NCI-H2171 treated with DMSO at 0.1 percent for 48 hours (cell line): ENCODE measurements around the gene IL20RB.

Experiments used
- DNase-seq: peaks from one replicate; lab custom pipeline; 2025; lab: John Stamatoyannopoulos, UW

Gene IL20RB

DNA sequence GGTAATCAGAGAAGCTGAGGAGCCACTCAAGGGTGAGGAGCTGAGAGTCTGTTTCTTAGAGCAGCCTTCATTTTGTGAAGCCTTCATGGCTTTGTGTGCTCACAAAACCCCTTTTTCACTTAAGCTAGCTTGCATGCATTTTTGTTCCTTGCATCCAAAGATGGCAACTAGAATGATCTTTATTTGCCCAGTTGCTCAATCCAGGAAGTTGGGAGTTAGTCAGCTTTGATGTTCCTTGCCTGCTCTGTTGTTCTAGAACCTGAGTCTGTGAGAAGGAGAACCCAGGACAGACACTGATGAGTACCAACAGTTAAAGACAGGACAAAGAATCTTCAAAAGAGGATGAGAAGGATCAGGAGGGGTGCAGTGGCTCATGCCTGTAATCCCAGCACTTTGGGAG lies 81.8 kb downstream of the IL20RB start:
- no peak for DNase-seq

DNA sequence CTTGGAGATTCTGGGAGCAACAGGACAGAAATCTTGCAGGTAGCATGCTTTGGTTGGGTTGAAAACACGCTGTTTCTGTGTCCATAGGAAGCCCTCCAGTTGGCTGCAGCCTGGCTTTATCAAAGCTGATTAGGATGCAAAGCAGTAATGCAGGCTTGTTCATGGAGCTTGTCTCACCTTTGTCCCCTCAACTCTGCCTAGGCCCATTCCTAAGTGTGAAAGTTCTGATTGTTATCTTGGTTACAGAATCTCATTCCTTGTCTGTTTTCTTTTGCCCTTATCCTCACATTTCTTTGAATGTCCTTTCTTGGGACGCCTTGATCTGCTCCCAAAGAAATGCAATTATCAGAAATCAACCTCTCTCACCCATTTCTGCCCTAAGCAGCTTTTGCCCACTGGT lies 83.5 kb downstream of the IL20RB start:
- no peak for DNase-seq

DNA sequence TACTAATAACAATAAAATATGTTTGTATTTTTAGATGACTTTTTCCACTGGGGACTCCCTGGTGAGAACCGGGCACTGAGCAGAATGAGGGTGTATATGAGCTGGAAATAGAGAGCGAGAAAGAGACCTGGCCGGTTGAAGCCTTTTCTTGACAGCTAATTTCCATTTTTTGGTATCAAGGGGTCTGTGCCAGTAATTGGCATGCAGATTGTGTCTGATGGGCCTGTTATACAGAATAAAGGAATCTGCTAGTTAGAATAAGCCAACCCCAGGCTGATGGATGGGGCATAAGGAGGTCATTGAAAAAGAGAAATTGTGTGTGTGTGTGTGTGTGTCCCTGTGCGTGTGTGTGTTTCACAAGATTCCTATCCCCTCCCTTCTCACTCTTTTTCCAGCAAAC lies 83.9 kb downstream of the IL20RB start:
- DNase-seq, result no peak

DNA sequence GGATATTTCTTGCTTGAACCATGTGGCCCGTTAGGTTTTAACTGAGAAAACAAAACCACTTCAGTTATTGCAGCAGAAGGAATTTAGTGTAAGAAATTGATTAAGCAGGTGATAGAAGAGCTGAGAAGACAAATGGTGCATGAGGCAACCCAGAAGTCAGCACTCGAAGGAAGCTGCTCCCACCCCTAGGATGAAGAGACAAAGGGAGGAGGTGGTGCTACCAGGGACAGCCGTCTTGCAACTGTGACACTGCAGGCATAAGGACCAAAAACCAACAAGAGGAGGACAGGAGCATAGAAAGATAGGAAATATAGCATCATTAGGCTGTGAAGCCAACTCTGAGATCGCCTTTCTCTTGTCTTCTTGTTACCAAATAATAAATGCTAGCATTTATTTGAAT lies 89.0 kb downstream of the IL20RB start:
- no peak for DNase-seq

DNA sequence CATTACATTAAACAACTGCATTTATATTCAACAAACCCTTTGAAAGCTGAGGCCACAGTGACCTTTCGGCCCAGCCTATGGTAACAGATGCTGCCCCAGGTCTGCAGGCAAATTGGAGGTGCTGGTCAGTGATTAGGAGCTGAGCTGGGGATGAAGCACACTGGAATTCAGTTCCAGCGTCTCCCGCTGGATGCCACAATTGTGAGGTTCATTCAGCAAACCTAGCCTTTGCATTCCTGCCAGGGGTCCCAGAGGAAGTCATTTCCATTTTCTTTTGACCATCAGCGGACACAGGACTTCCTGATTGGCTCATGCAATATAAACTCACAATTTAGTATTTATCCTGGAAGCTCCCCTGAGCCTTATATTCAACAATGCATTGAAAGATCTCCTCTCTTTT lies 89.5 kb downstream of the IL20RB start:
- DNase-seq, result no peak

DNA sequence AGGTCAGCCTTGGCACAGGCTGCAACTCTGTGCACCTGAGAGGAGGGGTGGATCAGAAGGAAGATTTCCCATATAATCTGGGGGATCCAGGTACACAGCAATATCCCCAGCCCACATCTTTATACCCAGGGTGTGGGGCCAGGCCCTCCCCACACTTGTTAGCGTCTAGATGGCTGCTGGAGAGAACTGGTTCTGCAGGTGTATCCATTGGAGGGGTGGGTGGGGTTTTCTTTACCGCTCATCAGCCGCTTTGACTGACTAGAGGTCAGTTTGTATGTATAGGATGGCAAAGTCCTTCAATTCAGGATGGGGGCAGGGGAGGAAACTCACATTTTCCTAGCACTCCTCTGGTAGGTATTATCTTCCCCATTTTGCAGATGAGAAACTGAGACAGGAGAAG lies 92.5 kb downstream of the IL20RB start:
- DNase-seq, result no peak

DNA sequence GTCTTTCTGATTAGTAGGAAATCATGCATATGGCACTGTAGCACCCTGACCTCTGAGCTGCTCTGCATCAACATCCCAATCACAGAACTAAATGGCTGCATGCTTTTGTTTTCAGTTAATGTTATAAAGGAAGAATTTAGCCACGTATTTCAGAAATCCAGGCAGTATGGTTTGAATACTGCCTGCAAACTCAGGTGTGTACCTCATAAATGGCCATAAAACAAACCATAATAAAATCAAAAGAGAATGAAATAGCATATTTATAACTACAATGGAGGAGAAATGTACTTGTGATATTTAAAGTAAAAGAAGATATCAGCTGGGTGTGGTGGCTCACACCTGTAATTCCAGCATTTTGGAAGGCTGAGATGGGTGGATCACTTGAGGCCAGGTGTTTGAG lies 94.5 kb downstream of the IL20RB start:
- DNase-seq, result no peak
